BLaER1 treated with 17β-estradiol and CSF1 and Interleukin-3, amounts not matched to agents 10 nM and 100 nM (cell line): ENCODE measurements around the gene JAZF1.

Experiments used
- H3K27ac ChIP-seq, 11 experiments: shearing (Covaris generic); formaldehyde crosslinking; 2 replicates each; pipeline ENCODE4 v1.8.1; 2022
- H3K27me3 ChIP-seq, 11 experiments: shearing (Covaris generic); formaldehyde crosslinking; 2 replicates each; pipeline ENCODE4 v1.8.1; 2022
- H3K36me3 ChIP-seq, 11 experiments: shearing (Covaris generic); formaldehyde crosslinking; 2 replicates each; pipeline ENCODE4 v1.8.1; 2022
- H3K4me1 ChIP-seq, 10 experiments: shearing (Covaris generic); formaldehyde crosslinking; 2 replicates each; pipeline ENCODE4 v1.8.1; 2022
- H3K4me2 ChIP-seq, 11 experiments: shearing (Covaris generic); formaldehyde crosslinking; 2 replicates each; pipeline ENCODE4 v1.8.1; 2022
- H3K4me3 ChIP-seq, 10 experiments: shearing (Covaris generic); formaldehyde crosslinking; 2 replicates each; pipeline ENCODE4 v1.8.1; 2022
- H3K9ac ChIP-seq, 11 experiments: shearing (Covaris generic); formaldehyde crosslinking; 2 replicates each; pipeline ENCODE4 v1.8.1; 2022
- H3K9me3 ChIP-seq, 11 experiments: shearing (Covaris generic); formaldehyde crosslinking; replicated peaks in 1 of 11; 2 replicates each; pipeline ENCODE4 v1.8.1; 2022
- H4K20me1 ChIP-seq, 11 experiments: shearing (Covaris generic); formaldehyde crosslinking; 2 replicates each; pipeline ENCODE4 v1.8.1; 2022
- Cebpa-rat ChIP-seq, 11 experiments: shearing (Covaris generic); IDR thresholded peaks; 2 replicates each; pipeline ENCODE4 v1.8.1; 2022

JAZF1 gene

DNA sequence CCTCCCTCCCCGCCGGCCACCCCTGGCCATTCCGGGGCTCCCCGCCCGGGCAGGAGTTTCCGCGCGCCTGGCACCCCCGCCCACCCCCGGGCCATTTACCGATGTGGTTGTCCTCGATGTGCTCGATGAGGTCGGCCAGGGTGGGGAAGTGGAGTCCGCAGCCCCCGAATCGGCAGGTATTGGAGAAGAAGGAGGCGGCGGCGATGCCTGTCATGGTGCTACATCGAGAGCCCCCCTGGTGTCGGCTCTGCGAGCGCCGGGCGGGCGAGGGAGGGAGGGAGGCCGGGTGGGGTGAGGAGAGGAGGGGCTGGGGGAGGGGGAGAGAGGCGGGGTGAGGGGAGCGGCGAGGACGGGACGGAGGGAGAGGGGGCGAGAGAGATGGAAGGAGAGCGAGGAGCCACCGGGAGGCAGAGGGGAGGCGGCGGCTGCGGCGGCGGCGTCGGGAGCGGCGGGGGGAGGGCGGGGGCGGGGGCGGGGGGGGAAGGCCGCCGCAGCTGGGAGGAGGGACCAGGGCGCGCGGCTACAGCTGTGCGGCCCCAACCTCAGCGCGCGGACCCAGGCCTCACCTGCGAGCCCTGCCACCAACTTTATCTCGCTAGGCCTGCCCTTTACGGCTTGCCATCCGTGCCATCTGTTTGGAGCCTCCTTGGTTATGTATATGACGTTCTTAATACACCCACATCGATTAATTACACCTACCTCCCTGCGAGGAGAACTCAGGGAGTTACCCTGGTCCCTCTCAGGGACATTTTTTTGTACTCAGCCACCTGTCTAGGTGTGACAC is at the start of gene JAZF1:
Gene JAZF1, minus strand, starts transcription at position 432 of the 784 bp plus-strand sequence.
- peak within 1 kb of the TSS; percentile 52 to 99 (median 87) for H3K4me2 ChIP-seq
- H3K27ac ChIP-seq = peak within 1 kb of the TSS; percentile 65 to 85 (median 75); a peak in 19 of 22 replicates
- no peak for TF ChIP-seq Cebpa-rat (IDR thresholded peaks at IDR 0.05)
- no peaks in the 10 kb centered on the region for H3K36me3 ChIP-seq
- peak within 1 kb of the TSS; percentile 69 to 88 (median 78) for H3K4me3 ChIP-seq
- peaks cover 32 to 84% (median 53%) of the 10 kb centered on the region in 10 experiments for H3K4me1 ChIP-seq
- no peaks in the 10 kb centered on the region for H3K27me3 ChIP-seq
- peak within 1 kb of the TSS; percentile 73 to 88 (median 84); a peak in 21 of 22 replicates for H3K9ac ChIP-seq
- H4K20me1 ChIP-seq = peaks cover 0 to 33% (median 8%) of the 10 kb centered on the region in 11 experiments; a peak in 13 of 22 replicates
- no peaks in the 10 kb centered on the region for H3K9me3 ChIP-seq

DNA sequence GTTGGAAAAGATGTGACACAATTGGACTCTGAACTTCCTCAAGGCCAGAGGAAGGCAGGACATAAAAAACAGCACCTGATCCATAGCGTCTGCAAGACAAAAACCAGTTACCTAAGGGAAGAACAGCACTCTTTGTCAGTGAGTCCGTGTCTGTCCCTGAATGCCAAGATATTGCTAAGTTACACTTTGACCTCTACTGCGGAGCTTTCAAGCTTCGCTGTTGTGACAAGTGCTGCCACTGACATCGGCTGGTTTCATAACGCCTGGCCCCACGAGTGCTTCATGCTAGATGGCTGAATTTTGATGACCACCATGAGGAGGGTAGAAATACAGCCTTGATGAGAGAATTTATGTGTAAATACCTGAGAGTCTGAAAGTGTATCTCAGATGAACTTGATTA is 49.7 kb upstream of the JAZF1 start:
- H3K27me3 ChIP-seq = no peaks in the 10 kb centered on the region
- no peak overlapping the region for H3K9ac ChIP-seq
- no peak overlapping the region for H3K4me3 ChIP-seq
- H4K20me1 ChIP-seq = no peaks in the 10 kb centered on the region
- H3K9me3 ChIP-seq = 0 out of 22 replicates have a peak, but pooled peaks cover 0 to 5% (median 0%) of the 10 kb centered on the region in 11 experiments
- TF ChIP-seq Cebpa-rat (IDR thresholded peaks at IDR 0.05) = no peak
- no peak overlapping the region for H3K27ac ChIP-seq
- H3K36me3 ChIP-seq = no peaks in the 10 kb centered on the region
- H3K4me1 ChIP-seq = no peaks in the 10 kb centered on the region
- no peak overlapping the region for H3K4me2 ChIP-seq

DNA sequence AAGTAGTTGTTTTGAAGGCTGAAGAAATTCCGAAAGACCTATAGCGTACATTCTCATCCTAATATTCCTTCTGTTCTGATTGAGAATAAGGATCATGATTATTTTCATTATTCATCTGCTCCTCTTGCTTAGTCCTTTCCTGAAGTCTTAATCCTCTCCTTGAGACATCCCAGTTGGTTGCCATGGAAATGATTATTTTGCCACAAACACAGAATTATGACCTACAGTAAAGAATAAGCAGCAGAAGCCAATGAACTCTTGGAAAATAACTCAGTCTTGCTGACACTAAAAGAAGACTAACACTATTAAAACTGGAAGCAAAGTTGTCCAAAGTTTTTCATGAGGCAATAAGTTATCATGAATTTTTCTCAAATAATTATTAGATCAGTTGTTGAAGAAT is 47.8 kb upstream of the JAZF1 start:
- no peak overlapping the region for H3K4me2 ChIP-seq
- H3K9ac ChIP-seq = no peak overlapping the region
- no peaks in the 10 kb centered on the region for H3K4me1 ChIP-seq
- H3K4me3 ChIP-seq = no peak overlapping the region
- TF ChIP-seq Cebpa-rat (IDR thresholded peaks at IDR 0.05) = no peak
- no peak overlapping the region for H3K27ac ChIP-seq
- 0 out of 22 replicates have a peak, but pooled peaks cover 0 to 5% (median 0%) of the 10 kb centered on the region in 11 experiments for H3K9me3 ChIP-seq
- no peaks in the 10 kb centered on the region for H3K36me3 ChIP-seq
- H4K20me1 ChIP-seq = no peaks in the 10 kb centered on the region
- H3K27me3 ChIP-seq = no peaks in the 10 kb centered on the region

DNA sequence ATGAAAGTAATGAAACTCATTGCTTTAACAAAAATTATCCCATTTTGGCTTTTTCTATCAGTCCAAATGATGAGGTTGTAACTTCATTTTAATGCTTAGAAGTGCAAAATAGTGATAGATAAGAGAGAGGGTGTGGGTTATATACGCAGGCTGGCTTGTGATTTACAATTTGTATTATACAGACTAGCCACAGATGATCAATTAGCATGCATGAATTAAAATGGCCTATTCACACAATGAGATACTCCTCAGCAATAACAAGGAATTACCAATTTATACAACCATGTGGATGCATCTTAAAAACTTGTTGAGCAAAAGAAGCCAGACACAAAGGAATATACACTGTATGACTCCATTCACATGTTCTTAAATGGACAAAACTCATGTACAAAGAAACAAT is 45.4 kb upstream of the JAZF1 start:
- no peak for TF ChIP-seq Cebpa-rat (IDR thresholded peaks at IDR 0.05)
- H3K27me3 ChIP-seq = no peaks in the 10 kb centered on the region
- H3K27ac ChIP-seq = no peak overlapping the region
- H3K9me3 ChIP-seq = 0 out of 22 replicates have a peak, but pooled peaks cover 0 to 5% (median 0%) of the 10 kb centered on the region in 11 experiments
- H3K4me3 ChIP-seq = no peak overlapping the region
- no peak overlapping the region for H3K9ac ChIP-seq
- H3K4me1 ChIP-seq = no peaks in the 10 kb centered on the region
- no peak overlapping the region for H3K4me2 ChIP-seq
- no peaks in the 10 kb centered on the region for H4K20me1 ChIP-seq
- H3K36me3 ChIP-seq = no peaks in the 10 kb centered on the region

DNA sequence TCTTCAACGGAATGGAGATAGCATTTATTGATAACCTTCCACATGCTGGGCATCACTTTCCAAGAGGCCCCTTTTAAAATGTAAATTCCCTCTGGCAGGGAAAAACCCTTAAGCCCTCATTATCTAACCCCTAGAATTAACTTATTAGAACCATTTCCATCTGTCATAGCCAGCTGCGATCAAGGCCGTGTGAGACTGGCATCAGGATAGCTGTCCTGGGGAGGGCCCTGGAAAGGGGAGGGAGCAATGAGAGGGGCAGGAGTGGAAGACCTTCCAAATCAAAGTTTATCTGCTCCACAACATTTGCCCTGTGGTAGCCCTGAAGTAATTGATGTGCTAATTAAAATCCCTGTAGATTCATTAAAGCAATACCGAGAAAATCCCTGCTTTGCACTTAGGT is 45.0 kb upstream of the JAZF1 start:
- Histone ChIP-seq H3K36me3 (no peaks in the 10 kb centered on the region), H3K4me2 (no peak overlapping the region)

DNA sequence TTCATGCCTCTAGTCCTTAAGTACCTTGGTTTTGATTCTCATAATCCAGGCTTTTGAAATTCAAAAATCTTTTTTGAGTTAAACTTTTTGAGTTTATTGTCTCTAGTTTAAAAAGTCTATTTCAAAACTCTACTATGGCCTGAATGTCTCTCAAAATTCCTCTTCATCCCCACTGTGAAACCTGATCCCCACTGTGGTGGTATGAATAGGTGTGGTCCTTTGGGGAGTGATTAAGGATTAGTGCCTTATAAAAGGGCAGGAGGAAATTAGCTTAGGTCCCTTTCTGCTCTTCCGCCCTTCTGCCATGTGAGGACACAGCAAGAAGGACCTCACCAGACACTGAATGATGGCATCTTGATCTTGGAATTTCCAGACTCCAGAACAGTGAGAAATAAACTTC is 44.1 kb upstream of the JAZF1 start:
- H3K36me3 ChIP-seq = no peaks in the 10 kb centered on the region
- no peaks in the 10 kb centered on the region for H3K4me1 ChIP-seq
- no peak overlapping the region for H3K27ac ChIP-seq
- peaks cover 0 to 9% (median 0%) of the 10 kb centered on the region in 11 experiments; a peak in 2 of 22 replicates for H3K9me3 ChIP-seq
- no peak overlapping the region for H3K9ac ChIP-seq
- H3K4me3 ChIP-seq = no peak overlapping the region
- H4K20me1 ChIP-seq = no peaks in the 10 kb centered on the region
- TF ChIP-seq Cebpa-rat (IDR thresholded peaks at IDR 0.05) = no peak
- H3K4me2 ChIP-seq = no peak overlapping the region
- no peaks in the 10 kb centered on the region for H3K27me3 ChIP-seq

More for the DNA sequence above, 45.0 kb upstream of the JAZF1 start:
- no peak overlapping the region for H3K27ac ChIP-seq
- H3K4me3 ChIP-seq = no peak overlapping the region
- no peak overlapping the region for H3K9ac ChIP-seq
- 0 out of 22 replicates have a peak, but pooled peaks cover 0 to 5% (median 0%) of the 10 kb centered on the region in 11 experiments for H3K9me3 ChIP-seq
- no peaks in the 10 kb centered on the region for H3K4me1 ChIP-seq
- H3K27me3 ChIP-seq = no peaks in the 10 kb centered on the region
- no peaks in the 10 kb centered on the region for H4K20me1 ChIP-seq
- TF ChIP-seq Cebpa-rat (IDR thresholded peaks at IDR 0.05) = no peak

DNA sequence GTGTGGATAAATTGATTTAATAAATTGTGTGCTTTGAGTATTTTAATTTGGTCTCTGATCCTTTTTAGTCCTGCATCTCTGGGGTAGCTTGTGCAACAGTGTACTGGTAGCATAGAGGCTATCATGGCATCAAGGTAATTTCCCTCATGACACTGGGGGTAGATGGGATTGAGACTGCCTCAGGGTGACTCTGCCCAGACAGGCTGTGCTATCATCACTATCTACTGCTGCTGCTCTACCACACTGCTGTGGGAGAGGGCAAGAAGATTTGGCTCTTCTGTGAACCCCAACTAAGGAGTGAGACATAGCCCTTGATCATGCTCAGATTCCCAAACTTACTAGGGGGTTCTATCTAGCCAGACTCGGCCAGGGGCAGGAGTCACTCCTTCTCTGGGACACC is 43.6 kb upstream of the JAZF1 start:
- Histone ChIP-seq H3K4me2 (no peak overlapping the region), H3K27ac (no peak overlapping the region), H3K27me3 (no peaks in the 10 kb centered on the region), H3K4me1 (no peaks in the 10 kb centered on the region), H4K20me1 (no peaks in the 10 kb centered on the region), H3K4me3 (no peak overlapping the region), H3K36me3 (no peaks in the 10 kb centered on the region), H3K9ac (no peak overlapping the region), H3K9me3 (peaks cover 0 to 14% (median 0%) of the 10 kb centered on the region in 11 experiments; a peak in 2 of 22 replicates)
- no peak for TF ChIP-seq Cebpa-rat (IDR thresholded peaks at IDR 0.05)

DNA sequence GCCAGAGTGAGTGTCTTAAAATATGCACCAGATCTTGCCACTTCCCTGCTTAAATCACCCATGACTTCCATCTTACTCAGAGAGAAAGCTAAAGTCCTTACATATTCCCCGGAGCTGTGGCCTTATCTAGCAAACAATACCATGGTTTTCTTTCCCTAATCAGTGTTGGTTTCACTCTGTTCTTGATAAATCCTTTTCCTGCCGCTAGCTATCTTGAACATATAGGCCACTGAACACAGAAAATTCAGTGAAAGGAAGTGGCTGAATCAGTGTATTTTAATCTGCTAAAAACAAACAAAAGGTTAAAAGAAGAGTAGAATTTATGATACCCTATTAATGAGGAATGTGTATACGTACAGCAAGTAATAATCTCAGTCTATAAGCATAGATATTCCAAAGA is 42.0 kb upstream of the JAZF1 start:
- Histone ChIP-seq H4K20me1 (no peaks in the 10 kb centered on the region), H3K9ac (no peak overlapping the region), H3K27me3 (no peaks in the 10 kb centered on the region), H3K4me2 (no peak overlapping the region), H3K4me1 (no peaks in the 10 kb centered on the region), H3K27ac (no peak overlapping the region), H3K4me3 (no peak overlapping the region), H3K36me3 (no peaks in the 10 kb centered on the region), H3K9me3 (peaks cover 0 to 9% (median 0%) of the 10 kb centered on the region in 11 experiments; a peak in 2 of 22 replicates)
- no peak for TF ChIP-seq Cebpa-rat (IDR thresholded peaks at IDR 0.05)

DNA sequence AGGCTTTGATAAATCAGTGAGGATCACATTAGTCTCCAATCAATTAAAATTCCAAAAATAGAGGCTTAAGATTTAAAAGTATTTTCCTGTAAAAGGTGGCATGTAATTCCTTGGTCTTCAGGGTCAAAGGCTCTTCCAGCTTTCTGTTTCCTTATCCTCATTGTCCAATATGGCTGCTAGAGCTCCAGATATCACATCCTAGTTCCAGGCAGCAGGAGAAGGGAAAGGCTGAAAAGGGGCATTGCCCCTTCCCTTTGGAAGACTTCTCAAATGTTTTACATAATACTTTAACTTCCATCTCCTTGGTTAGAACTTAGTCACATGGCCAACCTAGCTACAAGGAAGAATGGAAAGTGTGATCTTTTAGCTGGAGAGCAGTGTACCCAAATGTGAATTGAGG is 39.2 kb upstream of the JAZF1 start:
- no peaks in the 10 kb centered on the region for H3K27me3 ChIP-seq
- no peak overlapping the region for H3K9ac ChIP-seq
- no peak overlapping the region for H3K27ac ChIP-seq
- no peak for TF ChIP-seq Cebpa-rat (IDR thresholded peaks at IDR 0.05)
- H3K4me2 ChIP-seq = no peak overlapping the region
- no peaks in the 10 kb centered on the region for H4K20me1 ChIP-seq
- H3K9me3 ChIP-seq = peaks cover 0 to 9% (median 0%) of the 10 kb centered on the region in 11 experiments; a peak in 2 of 22 replicates
- H3K4me3 ChIP-seq = no peak overlapping the region
- no peaks in the 10 kb centered on the region for H3K4me1 ChIP-seq
- no peaks in the 10 kb centered on the region for H3K36me3 ChIP-seq

DNA sequence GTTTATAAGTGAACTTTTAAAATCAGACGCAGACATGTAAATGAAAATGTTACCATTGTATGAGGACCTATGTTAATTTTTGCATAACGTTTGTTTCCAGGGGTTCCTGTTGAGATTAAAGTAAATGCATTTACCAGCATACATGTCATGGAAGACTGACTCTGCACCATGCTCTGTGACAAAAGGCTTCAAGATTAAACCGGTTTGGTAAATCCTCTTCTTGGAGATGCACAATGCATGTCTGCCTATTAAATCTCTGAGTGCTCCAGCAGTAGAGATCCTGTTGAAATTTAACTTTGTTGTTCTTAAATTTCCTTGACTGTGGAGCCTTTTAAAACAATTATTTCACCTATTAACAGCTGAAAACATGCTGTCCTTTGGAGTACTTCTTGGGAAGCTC is 36.5 kb upstream of the JAZF1 start:
- H3K9ac ChIP-seq = no peak overlapping the region
- no peaks in the 10 kb centered on the region for H4K20me1 ChIP-seq
- H3K36me3 ChIP-seq = no peaks in the 10 kb centered on the region
- no peaks in the 10 kb centered on the region for H3K4me1 ChIP-seq
- H3K9me3 ChIP-seq = peaks cover 0 to 9% (median 0%) of the 10 kb centered on the region in 11 experiments; a peak in 2 of 22 replicates
- no peak for TF ChIP-seq Cebpa-rat (IDR thresholded peaks at IDR 0.05)
- no peak overlapping the region for H3K4me2 ChIP-seq
- H3K27me3 ChIP-seq = no peaks in the 10 kb centered on the region
- no peak overlapping the region for H3K4me3 ChIP-seq
- no peak overlapping the region for H3K27ac ChIP-seq
